H1 (cell line): Measurements from ENCODE around the gene NPPA. TPM values are rescaled to one million over a fixed set of nuclear protein-coding genes. Genes with fewer than 3 reads are reported as not detected.

ENCODE experiments used
- ASH2L ChIP-seq: fragments of 200-600, 300-600 bp; sonication (generic); IDR thresholded peaks from one replicate; pipeline ENCODE4 v1.7.1; 2017; ENCODE audit warnings: low read length
- CTCF ChIP-seq, 3 experiments: IDR thresholded peaks; 1 replicate in 2 of 3; 2 replicates in 1 of 3; pipeline versions ENCODE4 v1.5.1 to v1.6.1; 2011; ENCODE audit warnings: low read length in 3 of 3, mild to moderate bottlenecking in 3 of 3, inconsistent platforms in 2 of 3, low read depth in 1 of 3, moderate library complexity in 1 of 3; ENCODE audit not compliant: insufficient read depth in 1 of 3; ENCODE audit errors: control extremely low read depth in 1 of 3
- EP300 ChIP-seq, 2 experiments: IDR thresholded peaks; 1 replicate in 1 of 2; 2 replicates in 1 of 2; pipeline ENCODE4 v1.6.1; 2011 to 2012; ENCODE audit warnings: low read depth in 2 of 2, low read length in 2 of 2, mild to moderate bottlenecking in 2 of 2, borderline replicate concordance in 1 of 2, inconsistent platforms in 1 of 2, moderate library complexity in 1 of 2
- NANOG ChIP-seq: IDR thresholded peaks from 2 replicates; pipeline ENCODE4 v1.6.1; 2011; ENCODE audit warnings: low read length, low read depth, mild to moderate bottlenecking, inconsistent platforms; ENCODE audit not compliant: insufficient read depth, poor library complexity, severe bottlenecking
- RAD21 ChIP-seq, 2 experiments: IDR thresholded peaks in 1 of 2; conservative IDR thresholded peaks in 1 of 2; 2 replicates each; pipeline ENCODE4 v1.6.1; 2011; ENCODE audit warnings: low read depth in 2 of 2, low read length in 2 of 2, improper control_type of control experiment in 1 of 2, inconsistent platforms in 1 of 2, mild to moderate bottlenecking in 1 of 2, moderate library complexity in 1 of 2
- SIX5 ChIP-seq: IDR thresholded peaks from 2 replicates; pipeline ENCODE4 v1.6.1; 2011; ENCODE audit warnings: mild to moderate bottlenecking, low read depth, low read length
- SP1 ChIP-seq: IDR thresholded peaks from 2 replicates; pipeline ENCODE4 v1.6.1; 2011; ENCODE audit warnings: low read depth, low read length
- polyA plus RNA-seq, 7 experiments: library from polyadenylated mRNA; depleted of rRNA in 3 of 7; stranded (reverse) in 5 of 7; unstranded in 2 of 7; fragments of >200 nt in 5 of 7; fragments of 200-250 nt in 2 of 7; gene quantifications; 1 replicate in 5 of 7; 2 replicates in 1 of 7; 4 replicates in 1 of 7; pipeline versions ENCODE4 v1.2.1 to v1.2.3, GENCODE V29; 2011 to 2013; ENCODE audit warnings: missing spikeins in 2 of 7, mixed read lengths in 2 of 7
- total RNA-seq: library from RNA; stranded (reverse); fragmentation: NEBNext Ultra II Directional; extraction: Animal tissue kit (Norgen Biotek cat#: 25700); gene quantifications from 2 replicates; pipeline ENCODE4 v1.2.1, GENCODE V29; 2021

Gene NPPA
- total and polyA plus RNA-seq, 2 of the 8 experiments (the other 6 are each of a cell fraction or from before 2014, with no cell fraction given), result not detected

- TF ChIP-seq RAD21 (IDR thresholded peaks at IDR 0.05 in 1 of 2, conservative IDR thresholded peaks at IDR 0.05 in 1 of 2; ENCODE audit: low read depth in 2 of 2, low read length in 2 of 2) (no peak), NANOG (no peak), ASH2L (no peak), CTCF (IDR thresholded peaks at IDR 0.05; ENCODE audit: control extremely low read depth in 1 of 3, insufficient read depth in 1 of 3, low read depth in 1 of 3, low read length in 3 of 3) (no peak), EP300 (IDR thresholded peaks at IDR 0.05; ENCODE audit: borderline replicate concordance in 1 of 2, low read depth in 2 of 2, low read length in 2 of 2) (no peak), SP1 (no peak), SIX5 (no peak)
Observed at GRCh38 chr1:11825131-11825530, 22.5 kb downstream of the NPPA start (continued).
